NT2/D1 (cell line): ENCODE results near the gene STX2.

ENCODE experiments used
- SUZ12 ChIP-seq: IDR thresholded peaks from 2 replicates; pipeline ENCODE4 v1.6.1; 2011; ENCODE audit not compliant: insufficient read length, insufficient read depth; ENCODE audit errors: extremely low read depth
- YY1 ChIP-seq: IDR thresholded peaks from 2 replicates; pipeline ENCODE4 v1.6.1; 2011; ENCODE audit not compliant: insufficient read length, insufficient read depth
- ZNF274 ChIP-seq: IDR thresholded peaks from 2 replicates; pipeline ENCODE4 v1.6.1; 2011; ENCODE audit warnings: mild to moderate bottlenecking, low read depth, low read length

- TF ChIP-seq YY1, result no peak
- no peak for TF ChIP-seq ZNF274
- no peak for TF ChIP-seq SUZ12
Measured at GRCh38 chr12:130858084-130858483, 19.0 kb upstream of the STX2 start.
